ENCODE results near the gene STING1. TPM values are rescaled to one million over a fixed set of nuclear protein-coding genes. Genes with fewer than 3 reads are reported as not detected.
"Not testable (repeated sequence)": the region's sequence is repeated elsewhere in the genome, so short reads cannot be mapped to it uniquely, and the experiment has no call there.

The STING1 gene
- total RNA-seq, 1 donor from 2014 or later, result 39.0 TPM

DNA sequence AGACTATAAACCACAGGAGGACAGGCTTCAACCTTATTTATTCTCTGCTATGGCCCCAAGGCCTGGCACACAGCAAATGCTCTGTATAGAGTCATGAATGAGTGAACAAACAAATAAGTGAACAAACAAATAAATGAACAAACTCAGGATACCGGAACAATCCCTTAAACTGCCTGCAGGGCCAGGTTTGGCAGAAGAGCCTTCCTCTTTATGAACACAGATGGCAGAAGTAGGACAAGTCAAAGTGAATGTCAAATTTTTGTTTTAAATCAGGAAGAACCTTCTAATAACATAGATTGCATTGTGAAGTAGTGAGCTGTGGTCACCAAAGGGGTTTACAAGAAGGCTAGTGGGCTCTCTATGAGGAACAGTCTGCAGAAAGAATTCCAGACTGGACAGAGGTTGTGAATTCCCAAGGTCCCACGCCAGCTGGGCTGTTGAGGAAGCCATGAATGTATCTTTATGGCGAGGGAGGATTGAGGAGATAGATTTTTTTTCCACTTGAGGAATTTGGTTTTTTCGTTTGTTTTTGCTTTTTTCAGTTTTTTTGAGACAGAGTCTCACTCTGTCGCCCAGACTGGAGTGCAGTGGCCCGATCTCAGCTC is 30.3 kb upstream of the STING1 start:
- intact Hi-C loops (cut with DNase I), result no loop called here
- DNase-seq (no peak), ATAC-seq (ENCODE audit: poor library complexity) (no peak)

DNA sequence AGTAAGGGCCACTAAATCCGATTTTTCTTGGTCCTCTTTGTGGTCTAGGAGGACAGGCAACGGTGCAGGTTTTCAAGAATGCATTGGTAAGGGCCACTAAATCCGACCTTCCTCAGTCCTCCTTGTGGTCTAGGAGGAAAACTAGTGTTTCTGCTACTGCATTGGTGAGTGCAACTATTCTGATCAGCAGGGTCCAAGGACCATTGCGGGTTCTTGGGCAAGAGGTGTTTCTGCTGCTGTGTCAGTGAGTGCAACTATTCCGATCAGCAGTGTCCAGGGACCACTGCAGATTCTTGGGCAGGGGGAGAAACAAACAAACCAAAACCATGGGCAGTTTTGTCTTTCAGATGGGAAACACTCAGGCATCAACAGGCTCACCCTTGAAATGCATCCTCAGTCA is 22.2 kb upstream of the STING1 start:
- DNase-seq; ATAC-seq (ENCODE audit: poor library complexity); intact Hi-C loops (cut with DNase I): not testable (repeated sequence)

DNA sequence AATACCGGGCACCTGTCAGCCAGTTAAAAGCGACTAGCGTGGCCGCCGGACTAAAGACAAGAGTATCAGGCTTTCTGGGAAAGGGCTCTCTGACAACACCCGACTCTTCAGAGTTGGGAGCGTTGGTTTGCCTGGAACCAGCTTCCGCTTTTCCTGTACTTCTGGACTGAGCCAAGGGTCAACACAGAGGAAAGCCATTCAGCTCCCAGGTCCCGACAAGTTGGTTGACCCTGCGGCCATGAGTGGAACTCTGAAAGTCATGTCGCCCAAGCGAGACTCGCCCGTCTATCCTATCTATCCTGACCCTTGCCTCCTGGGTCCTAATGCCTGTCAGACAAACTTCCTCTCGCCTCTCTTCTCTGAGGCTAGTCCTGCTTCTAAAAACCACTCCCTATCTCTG is 21.3 kb upstream of the STING1 start:
- ATAC-seq (ENCODE audit: poor library complexity); intact Hi-C loops (cut with DNase I); DNase-seq: not testable (repeated sequence)

DNA sequence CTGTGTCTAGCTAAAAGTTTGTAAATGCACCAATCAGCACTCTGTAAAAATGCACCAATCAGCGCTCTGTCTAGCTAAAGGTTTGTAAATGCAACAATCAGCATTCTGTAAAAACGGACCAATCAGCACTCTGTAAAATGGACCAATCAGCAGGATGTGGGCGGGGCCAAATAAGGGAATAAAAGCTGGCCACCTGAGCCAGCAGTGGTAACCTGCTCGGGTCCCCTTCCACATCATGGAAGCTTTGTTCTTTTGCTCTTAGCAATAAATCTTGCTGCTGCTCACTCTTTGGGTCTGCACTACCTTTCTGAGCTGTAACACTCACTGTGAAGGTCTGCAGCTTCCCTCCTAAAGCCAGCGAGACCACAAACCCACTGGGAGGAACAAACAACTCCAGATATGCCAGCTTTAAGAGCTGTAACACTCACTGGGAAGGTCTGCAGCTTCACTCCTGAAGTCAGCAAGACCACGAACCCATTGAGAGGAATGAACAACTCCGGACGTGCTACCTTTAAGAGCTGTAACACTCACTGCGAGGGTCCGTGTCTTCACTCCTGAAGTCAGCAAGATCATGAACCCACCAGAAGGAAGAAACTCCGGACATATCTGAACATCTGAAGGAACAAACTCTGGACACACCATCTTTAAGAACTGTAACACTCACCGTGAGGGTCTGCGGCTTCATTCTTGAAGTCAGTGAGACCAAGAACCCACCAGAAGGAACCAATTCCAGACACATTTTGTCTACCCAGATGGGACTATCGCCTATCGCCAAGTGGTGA is 20.7 kb upstream of the STING1 start:
- intact Hi-C loops (cut with DNase I); ATAC-seq (ENCODE audit: poor library complexity); DNase-seq: not testable (repeated sequence)

DNA sequence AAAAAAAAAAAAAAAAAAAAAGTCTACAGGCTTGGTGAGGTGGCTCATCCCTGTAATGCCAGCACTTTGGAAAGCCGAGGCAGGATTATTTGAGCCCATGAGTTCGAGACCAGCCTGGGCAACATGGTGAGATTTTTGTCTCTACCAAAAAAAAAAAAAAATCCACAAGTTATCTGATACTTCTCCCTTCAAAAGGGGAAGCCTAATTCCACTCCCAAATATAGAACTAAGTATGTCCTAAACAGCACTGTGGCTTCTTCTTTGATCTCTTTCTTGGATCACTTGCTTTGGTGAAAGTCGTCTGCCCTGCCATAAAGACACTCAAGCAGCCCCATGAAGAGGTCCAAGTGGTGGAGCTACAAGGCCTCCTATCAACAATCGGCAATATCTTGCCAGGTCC is 18.8 kb upstream of the STING1 start:
- DNase-seq (no peak), ATAC-seq (ENCODE audit: poor library complexity) (no peak)
- intact Hi-C loops (cut with DNase I), result no loop called here

DNA sequence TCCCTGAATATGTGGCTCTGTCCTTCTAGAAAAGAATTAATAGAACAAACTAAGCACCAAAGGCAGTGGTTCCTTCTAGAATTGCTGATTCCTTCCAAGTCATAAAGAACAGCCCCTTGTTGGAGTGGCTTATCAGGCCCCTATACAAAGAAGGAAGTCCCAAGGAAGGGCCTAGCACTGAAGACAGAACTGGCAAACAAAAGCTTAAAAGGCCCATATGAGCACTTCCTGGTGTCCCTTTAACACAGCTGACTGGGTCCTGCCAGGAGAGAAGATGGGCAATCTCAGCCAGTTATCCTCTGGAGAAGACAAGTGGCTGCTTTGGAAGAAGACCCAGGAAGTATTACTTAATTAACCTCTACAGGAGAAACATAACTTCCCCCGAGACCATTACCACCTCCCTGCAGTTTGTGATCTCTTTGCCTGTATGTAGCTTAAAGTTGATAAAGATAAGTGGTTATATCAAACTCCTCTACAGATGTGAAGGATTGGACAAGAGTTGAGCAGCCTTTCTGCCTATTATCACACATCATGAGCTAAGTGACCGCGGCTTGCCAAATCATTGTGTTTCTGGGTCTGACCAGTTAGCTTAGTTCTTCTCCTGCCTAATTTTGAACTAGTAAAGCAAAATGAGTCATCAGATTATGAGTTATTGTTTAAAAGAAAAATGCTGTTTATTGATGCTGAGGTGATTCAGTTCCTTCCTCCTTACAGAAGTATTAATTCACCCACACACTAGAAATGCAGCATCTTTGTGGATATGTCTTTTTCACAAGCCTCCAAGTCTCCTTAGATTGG is 13.3 kb upstream of the STING1 start:
- intact Hi-C loops (cut with DNase I), result no loop called here

DNA sequence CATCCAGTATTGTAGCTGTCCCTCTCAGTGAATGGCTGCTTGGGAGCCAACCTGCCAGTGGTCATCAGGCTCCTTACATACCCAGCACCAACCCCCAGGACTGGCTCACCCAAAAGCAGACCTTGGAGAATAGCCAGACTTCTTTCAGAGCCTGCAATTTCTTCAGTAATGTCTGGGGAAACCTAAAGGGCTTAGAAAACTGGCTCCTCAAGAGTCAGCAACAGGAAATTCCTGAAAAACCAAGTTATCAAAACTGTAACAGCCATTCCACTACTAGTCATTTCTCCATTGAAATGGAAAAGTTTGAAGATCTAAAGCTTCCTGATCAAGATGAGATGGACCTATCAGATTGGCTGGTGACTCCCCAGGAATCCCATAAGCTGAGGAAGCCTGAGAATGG is 12.3 kb upstream of the STING1 start:
- intact Hi-C loops (cut with DNase I), result no loop called here
- ATAC-seq (ENCODE audit: poor library complexity), result no peak
- DNase-seq, result no peak

More for the DNA sequence above, 13.3 kb upstream of the STING1 start:
- no peak for DNase-seq
- peak; percentile 41 for ATAC-seq (ENCODE audit: poor library complexity)

DNA sequence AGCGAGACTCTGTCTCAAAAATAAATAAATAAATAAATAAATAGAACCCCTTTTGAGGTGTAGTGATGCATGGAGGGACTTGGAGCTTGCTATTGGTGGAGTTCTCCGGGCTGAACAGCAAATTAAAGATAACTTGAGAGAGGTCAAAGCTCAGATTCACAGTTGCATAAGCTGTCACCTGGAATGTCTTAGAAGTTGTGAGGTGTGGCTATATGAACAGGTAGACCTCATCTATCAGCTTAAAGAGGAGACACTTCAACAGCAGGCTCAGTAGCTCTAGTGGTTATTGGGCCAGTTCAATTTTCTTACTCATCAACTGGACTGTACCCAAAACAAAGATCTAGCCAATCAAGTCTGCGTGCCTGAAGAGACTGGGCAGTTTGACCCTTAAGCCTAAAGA is 11.7 kb upstream of the STING1 start:
- intact Hi-C loops (cut with DNase I), result no loop called here
- DNase-seq, result no peak
- ATAC-seq (ENCODE audit: poor library complexity), result no peak

DNA sequence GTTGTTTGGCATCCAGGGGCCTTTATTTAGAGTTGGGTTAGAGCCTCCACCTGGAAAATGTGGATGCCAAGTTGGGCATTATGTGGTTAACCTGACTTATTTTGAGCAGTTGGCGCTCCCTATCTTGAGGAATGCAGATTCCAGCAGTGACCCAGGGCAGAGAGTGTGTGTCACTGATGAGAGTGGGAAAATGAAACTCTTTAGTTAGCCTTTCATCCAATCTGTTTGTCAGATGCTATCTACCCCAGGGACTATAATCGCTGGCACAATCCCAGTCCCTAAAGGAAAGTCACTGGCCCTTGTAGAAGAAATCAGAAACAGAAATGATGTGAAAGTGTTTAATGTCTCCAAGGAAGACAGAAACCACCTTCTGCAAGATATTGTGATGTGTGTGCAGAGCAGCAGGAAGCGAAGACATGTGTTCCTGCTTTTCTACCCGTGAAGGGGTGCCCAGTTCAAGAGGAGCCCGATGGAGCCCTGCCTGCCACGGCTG is 10.2 kb upstream of the STING1 start:
- intact Hi-C loops (cut with DNase I), result no loop called here
- DNase-seq (no peak), ATAC-seq (ENCODE audit: poor library complexity) (peak; percentile 75)

DNA sequence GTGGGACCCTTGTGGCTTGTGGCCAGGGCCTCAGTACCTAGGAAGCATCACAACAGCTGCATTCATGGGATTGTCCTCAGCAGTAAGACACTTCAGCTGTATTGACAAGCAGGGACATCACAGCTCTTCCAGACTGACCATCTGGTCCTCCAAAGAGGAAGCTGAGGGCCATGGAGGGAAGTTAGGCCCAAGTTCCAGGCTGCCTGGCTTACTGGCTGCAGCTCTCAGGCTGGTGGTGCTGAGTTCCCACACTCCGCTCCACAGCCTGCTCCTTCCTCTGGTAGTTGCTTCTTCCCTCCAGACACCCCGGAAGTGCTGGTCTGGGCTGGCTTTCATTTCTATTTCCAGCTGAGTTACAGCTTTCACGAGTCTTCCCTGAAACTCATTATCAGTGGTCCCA is 5.7 kb upstream of the STING1 start:
- intact Hi-C loops (cut with DNase I), result no loop called here
- ATAC-seq (ENCODE audit: poor library complexity) (peak; percentile 50), DNase-seq (peak; percentile 71)

DNA sequence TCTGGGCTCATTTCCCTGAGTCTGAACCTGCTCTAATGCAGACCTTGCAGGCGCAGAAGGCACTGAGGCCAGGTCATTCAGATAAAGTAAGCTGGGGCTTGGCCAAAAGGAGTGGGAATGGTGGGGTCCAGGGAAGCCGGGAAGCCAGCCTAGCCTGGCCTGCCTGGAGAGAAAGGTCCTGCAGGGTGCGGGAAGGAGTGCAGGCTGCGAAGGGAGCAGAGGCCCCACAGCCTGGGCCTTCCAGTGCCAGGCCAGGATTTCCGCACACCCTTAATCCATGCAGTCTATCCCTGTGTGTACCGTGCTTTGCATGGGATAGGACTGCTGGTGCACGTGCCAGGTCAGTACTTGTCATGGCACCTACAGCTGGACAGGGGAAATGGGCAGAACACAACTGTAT is 3.6 kb upstream of the STING1 start:
- intact Hi-C loops (cut with DNase I), result no loop called here
- no peak for DNase-seq
- no peak for ATAC-seq (ENCODE audit: poor library complexity)

DNA sequence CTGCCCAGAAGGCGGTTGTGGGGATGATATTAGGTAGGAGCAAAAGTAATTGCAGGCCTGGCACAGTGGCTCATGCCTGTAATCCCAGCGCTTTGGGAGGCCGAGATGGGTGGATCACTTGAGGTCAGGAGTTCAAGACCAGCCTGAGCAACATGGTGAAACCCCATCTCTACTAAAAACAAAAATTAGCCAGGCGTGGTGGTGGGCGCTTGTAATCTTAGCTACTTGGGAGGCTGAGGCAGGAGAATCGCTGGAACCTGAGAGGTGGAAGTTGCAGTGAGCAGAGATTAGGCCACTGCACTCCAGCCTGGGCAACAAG is 291 bp upstream of the STING1 start:
- intact Hi-C loops (cut with DNase I); ATAC-seq (ENCODE audit: poor library complexity): not testable (repeated sequence)
- DNase-seq, result peak; percentile 74

DNA sequence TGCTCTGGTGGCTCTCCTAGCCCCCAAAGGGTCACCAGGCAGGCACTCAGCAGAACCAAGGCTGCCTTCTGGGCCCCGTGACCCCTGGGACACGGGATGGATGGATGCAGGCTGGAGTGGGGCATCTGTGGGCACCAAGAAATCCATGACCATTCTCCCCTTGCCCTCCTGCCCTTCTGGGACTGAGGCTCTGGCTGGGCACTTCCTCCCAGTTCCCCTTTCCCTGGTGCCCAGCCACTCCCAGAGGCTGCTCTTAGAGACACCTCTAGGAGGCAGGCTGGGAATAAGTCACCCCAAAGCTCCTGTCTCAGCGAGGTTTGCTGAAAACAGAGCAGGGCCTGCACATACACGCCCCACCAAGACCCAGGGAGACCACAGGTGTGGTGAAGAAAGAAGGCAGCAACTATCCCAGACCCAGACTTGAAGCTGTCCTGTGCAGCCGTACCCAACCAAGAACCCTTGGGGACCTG is 943 bp downstream of the STING1 start:
- DNase-seq, result no peak
- peak; percentile 55 for ATAC-seq (ENCODE audit: poor library complexity)
- intact Hi-C loops (cut with DNase I), result no loop called here

DNA sequence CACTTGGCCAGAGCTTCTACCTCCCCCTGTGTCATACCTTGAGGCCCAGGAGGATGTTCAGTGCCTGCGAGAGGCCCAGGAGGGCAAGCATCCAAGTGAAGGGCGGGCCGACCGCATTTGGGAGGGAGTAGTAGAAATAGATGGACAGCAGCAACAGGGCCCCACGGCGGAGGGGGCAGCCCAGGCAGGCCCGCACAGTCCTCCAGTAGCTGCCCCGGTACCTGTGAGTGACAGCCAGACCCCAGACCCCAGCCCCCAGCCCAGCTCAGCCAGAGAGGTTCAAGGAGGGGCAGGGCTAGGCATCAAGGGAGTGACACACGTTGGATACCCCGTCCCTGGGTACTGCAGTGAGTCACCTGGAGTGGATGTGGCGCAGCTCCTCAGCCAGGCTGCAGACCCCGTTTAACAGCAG is 1.4 kb downstream of the STING1 start:
- ATAC-seq (ENCODE audit: poor library complexity) (peak; percentile 23), DNase-seq (peak; percentile 70)
- intact Hi-C loops (cut with DNase I), result no loop called here

DNA sequence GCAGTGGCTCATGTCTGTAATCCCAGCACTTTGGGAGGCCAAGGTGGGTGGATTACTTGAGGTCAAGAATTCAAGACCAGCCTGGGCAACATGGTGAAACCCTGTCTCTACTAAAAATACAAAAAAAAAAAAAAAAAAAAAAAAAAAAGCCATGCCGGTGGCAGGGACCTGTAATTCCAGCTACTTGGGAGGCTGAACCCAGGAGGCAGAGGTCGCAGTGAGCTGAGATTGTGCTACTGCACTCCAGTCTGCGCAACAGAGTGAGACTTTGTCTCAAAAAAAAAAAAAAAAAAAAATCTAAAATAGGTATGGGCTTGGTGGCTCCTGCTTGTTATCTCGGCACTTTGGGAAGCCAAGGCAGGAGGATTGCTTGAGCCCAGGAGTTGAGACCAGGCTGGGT is 2.8 kb downstream of the STING1 start:
- intact Hi-C loops (cut with DNase I); ATAC-seq (ENCODE audit: poor library complexity); DNase-seq: not testable (repeated sequence)

DNA sequence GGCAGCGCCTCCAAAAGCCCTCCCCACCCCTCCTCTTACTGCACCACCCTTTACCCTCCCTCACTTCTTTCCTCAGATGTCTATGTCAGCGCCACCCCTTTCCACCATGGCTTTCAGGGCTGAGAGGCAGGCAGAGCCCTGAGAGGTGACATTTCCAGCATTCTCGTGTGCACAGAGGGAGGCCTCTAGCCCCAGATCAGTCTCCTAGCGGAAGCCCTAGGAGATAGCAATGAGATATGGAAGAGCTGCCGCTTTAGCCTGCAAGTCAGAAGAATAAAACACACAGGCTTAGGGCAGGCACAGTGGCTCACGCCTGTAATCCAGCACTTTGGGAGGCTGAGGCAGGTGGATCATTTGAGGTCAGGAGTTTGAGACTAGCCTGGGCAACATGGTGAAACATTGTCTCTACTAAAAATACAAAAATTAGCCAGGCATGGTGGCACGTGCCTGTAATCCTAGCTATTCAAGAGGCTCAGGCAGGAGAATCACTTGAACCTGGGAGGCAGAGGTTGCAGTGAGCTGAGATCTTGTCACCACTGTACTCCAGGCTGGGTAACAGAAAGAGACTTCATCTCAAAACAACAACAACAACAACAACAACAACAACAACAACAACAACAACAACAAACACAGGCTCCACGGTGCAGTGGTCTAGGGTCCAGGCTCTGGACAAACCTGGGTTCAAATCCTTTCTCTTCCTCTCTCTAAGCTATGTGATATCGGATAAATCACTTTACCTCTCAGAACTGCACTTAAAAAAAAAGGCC is 3.7 kb downstream of the STING1 start:
- DNase-seq; intact Hi-C loops (cut with DNase I); ATAC-seq (ENCODE audit: poor library complexity): not testable (repeated sequence)

DNA sequence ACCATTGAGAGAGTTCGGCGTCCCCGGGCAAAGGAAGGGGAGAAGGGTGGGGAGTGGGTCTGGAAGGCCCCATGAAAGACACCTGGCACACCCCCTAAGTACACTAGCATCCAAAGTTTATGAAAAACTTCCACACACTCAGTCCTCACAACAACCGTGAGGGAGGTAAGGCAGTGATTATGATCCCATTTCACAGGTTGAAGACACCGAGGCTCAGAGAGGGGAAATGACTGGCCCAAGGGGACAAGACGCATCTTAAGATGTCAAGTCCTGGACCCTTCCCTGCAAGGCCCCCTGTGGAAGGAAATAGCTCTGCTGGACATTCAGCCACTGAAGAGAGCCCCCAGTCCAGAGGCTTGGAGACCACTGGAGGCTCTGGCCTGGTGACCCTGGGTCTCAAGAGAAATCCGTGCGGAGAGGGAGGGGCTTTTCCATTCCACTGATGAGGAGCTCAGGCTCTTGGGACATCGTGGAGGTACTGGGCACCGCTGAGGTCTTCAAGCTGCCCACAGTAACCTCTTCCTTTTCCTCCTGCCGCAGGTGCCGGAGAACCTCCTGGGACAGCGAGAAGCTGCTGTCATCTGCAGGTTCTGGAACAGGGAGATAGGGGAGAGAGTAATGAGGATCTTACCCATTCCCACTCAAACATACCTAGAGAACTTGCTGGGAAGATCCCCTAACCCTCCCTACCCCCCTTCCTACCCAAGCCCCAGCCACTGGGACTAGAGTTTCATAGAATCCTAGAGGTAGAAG is 6.5 kb downstream of the STING1 start:
- no peak for DNase-seq
- intact Hi-C loops (cut with DNase I), result no loop called here
- no peak for ATAC-seq (ENCODE audit: poor library complexity)
